ENCODE data around the gene C1orf87. TPM values are rescaled to one million over a fixed set of nuclear protein-coding genes. Genes with fewer than 3 reads are reported as not detected.
"Not testable (repeated sequence)": the region's sequence is repeated elsewhere in the genome, so short reads cannot be mapped to it uniquely, and the experiment has no call there.

C1orf87 gene
- total RNA-seq, 1 donor from 2014 or later = not detected

GRCh38 chr1:59972216-59972927, 101.2 kb downstream of the C1orf87 start:
- no peak for DNase-seq
- no peak for ATAC-seq (ENCODE audit: low read depth)
- intact Hi-C loops (cut with micrococcal nuclease) = no loop called here
- H3K4me1 Mint-ChIP-seq = peaks cover 2% of the 10 kb centered on the region
- H3K36me3 Mint-ChIP-seq (ENCODE audit: low read depth) = no peaks in the 10 kb centered on the region
- H3K9me3 Mint-ChIP-seq = no peaks in the 10 kb centered on the region
- ChIA-PET CTCF (interaction anchor here (0.7 to 1.8 kb wide), 4 partner anchors 10 to 1669 kb away, joined by 3 to 4 read pairs (median 3); no protein-coding TSS in a partner anchor), POLR2A (interaction anchor here (0.6 kb wide), 1 partner anchor 15 kb away, joined by 3 read pairs; no protein-coding TSS in a partner anchor)
- no peak overlapping the region for H3K27ac Mint-ChIP-seq
- no peak for TF ChIP-seq CTCF (IDR thresholded peaks at IDR 0.05)
- peaks cover 19% of the 10 kb centered on the region for H3K27me3 Mint-ChIP-seq
- H3K4me3 Mint-ChIP-seq = no peak overlapping the region

GRCh38 chr1:59971464-59971911, 102.1 kb downstream of the C1orf87 start:
- peaks cover 17% of the 10 kb centered on the region for H3K27me3 Mint-ChIP-seq
- H3K27ac Mint-ChIP-seq = no peak overlapping the region
- H3K4me1 Mint-ChIP-seq = peaks cover 2% of the 10 kb centered on the region
- ATAC-seq (ENCODE audit: low read depth) (no peak), DNase-seq (no peak)
- ChIA-PET CTCF (interaction anchor here (0.6 to 1.8 kb wide), 12 partner anchors 8 to 1880 kb away, joined by 3 to 8 read pairs (median 3); no protein-coding TSS in a partner anchor), POLR2A (no interaction called here)
- H3K36me3 Mint-ChIP-seq (ENCODE audit: low read depth) = no peaks in the 10 kb centered on the region
- intact Hi-C loops (cut with micrococcal nuclease) = loop anchor here (1.0 kb wide), 2 partner anchors 1482 to 1617 kb away; no protein-coding TSS in a partner anchor
- no peaks in the 10 kb centered on the region for H3K9me3 Mint-ChIP-seq
- no peak overlapping the region for H3K4me3 Mint-ChIP-seq
- TF ChIP-seq CTCF (IDR thresholded peaks at IDR 0.05) = no peak

GRCh38 chr1:59969542-59970175, 103.9 kb downstream of the C1orf87 start:
- H3K4me3 Mint-ChIP-seq; intact Hi-C loops (cut with micrococcal nuclease); H3K27me3 Mint-ChIP-seq; POLR2A ChIA-PET; DNase-seq; ATAC-seq (ENCODE audit: low read depth); H3K27ac Mint-ChIP-seq; H3K36me3 Mint-ChIP-seq (ENCODE audit: low read depth); CTCF ChIA-PET; H3K9me3 Mint-ChIP-seq; H3K4me1 Mint-ChIP-seq: not testable (repeated sequence)

GRCh38 chr1:59968746-59969145, 104.8 kb downstream of the C1orf87 start:
- H3K27ac Mint-ChIP-seq; intact Hi-C loops (cut with micrococcal nuclease); H3K4me3 Mint-ChIP-seq; POLR2A ChIA-PET; H3K36me3 Mint-ChIP-seq (ENCODE audit: low read depth); ATAC-seq (ENCODE audit: low read depth); H3K4me1 Mint-ChIP-seq; H3K9me3 Mint-ChIP-seq; DNase-seq; H3K27me3 Mint-ChIP-seq: not testable (repeated sequence)
- CTCF ChIA-PET = interaction anchor here (1.8 kb wide), 1 partner anchor 21 kb away, joined by 6 read pairs; no protein-coding TSS in a partner anchor

- peaks cover 2% of the 10 kb centered on the region for H3K4me1 Mint-ChIP-seq
- H3K9me3 Mint-ChIP-seq = no peaks in the 10 kb centered on the region
- DNase-seq (no peak), ATAC-seq (ENCODE audit: low read depth) (no peak)
- intact Hi-C loops (cut with micrococcal nuclease) = no loop called here
- no peak overlapping the region for H3K27ac Mint-ChIP-seq
- H3K4me3 Mint-ChIP-seq = no peak overlapping the region
- H3K27me3 Mint-ChIP-seq = peaks cover 8% of the 10 kb centered on the region
- ChIA-PET POLR2A (no interaction called here), CTCF (interaction anchor here (1.0 to 2.3 kb wide), 3 partner anchors 8 to 20 kb away, joined by 3 to 8 read pairs (median 6); no protein-coding TSS in a partner anchor)
- TF ChIP-seq CTCF (IDR thresholded peaks at IDR 0.05) = no peak
- no peaks in the 10 kb centered on the region for H3K36me3 Mint-ChIP-seq (ENCODE audit: low read depth)
Measured at GRCh38 chr1:59967780-59968179, 105.8 kb downstream of the C1orf87 start.

GRCh38 chr1:59967141-59967697, 106.4 kb downstream of the C1orf87 start:
- DNase-seq (no peak), ATAC-seq (ENCODE audit: low read depth) (no peak)
- TF ChIP-seq CTCF (IDR thresholded peaks at IDR 0.05) = no peak
- no peak overlapping the region for H3K4me3 Mint-ChIP-seq
- POLR2A ChIA-PET = no interaction called here
- CTCF ChIA-PET = interaction anchor here (1.0 to 2.3 kb wide), 3 partner anchors 9 to 20 kb away, joined by 3 to 8 read pairs (median 6); no protein-coding TSS in a partner anchor
- intact Hi-C loops (cut with micrococcal nuclease) = no loop called here
- H3K27me3 Mint-ChIP-seq = peaks cover 8% of the 10 kb centered on the region
- peaks cover 2% of the 10 kb centered on the region for H3K4me1 Mint-ChIP-seq
- no peaks in the 10 kb centered on the region for H3K36me3 Mint-ChIP-seq (ENCODE audit: low read depth)
- H3K27ac Mint-ChIP-seq = no peak overlapping the region
- no peaks in the 10 kb centered on the region for H3K9me3 Mint-ChIP-seq

Data from activated B cell treated with CpG ODN at 0.5 μM for 24 hours (primary cell).